Hepatocyte (in vitro differentiated cells): ENCODE data around the gene KRTAP5-6. TPM values are rescaled to one million over a fixed set of nuclear protein-coding genes. Genes with fewer than 3 reads are reported as not detected.

Source experiments
- DNase-seq: peaks from one replicate; pipeline ENCODE4 v3.0.0-alpha.2; 2016; ENCODE audit warnings: low spot score
- H2AFZ ChIP-seq: fragments of 200-600 bp; sonication (generic); 2 replicates; pipeline ENCODE4 v1.6.0; 2016; ENCODE audit warnings: antibody characterized with exemption, mild to moderate bottlenecking
- H3K27ac ChIP-seq: fragments of 200-600 bp; sonication (generic); 2 replicates; pipeline ENCODE4 v1.5.1; 2016; ENCODE audit warnings: mild to moderate bottlenecking
- H3K27me3 ChIP-seq: fragments of 200-600 bp; sonication (generic); 2 replicates; pipeline ENCODE4 v1.6.1; 2016
- H3K36me3 ChIP-seq: fragments of 200-600 bp; sonication (generic); replicated peaks from 2 replicates; pipeline ENCODE4 v1.5.1; 2016; ENCODE audit warnings: low read depth; ENCODE audit not compliant: insufficient read depth
- H3K4me1 ChIP-seq: fragments of 200-600 bp; sonication (generic); 2 replicates; pipeline ENCODE4 v1.5.1; 2016; ENCODE audit warnings: mild to moderate bottlenecking, moderate library complexity; ENCODE audit not compliant: insufficient read depth
- H3K4me2 ChIP-seq: fragments of 200-600 bp; sonication (generic); 2 replicates; pipeline ENCODE4 v1.6.0; 2016
- H3K4me3 ChIP-seq: fragments of 200-600 bp; sonication (generic); 2 replicates; pipeline ENCODE4 v1.5.1; 2016; ENCODE audit warnings: mild to moderate bottlenecking
- H3K79me2 ChIP-seq: fragments of 200-600 bp; sonication (generic); 2 replicates; pipeline ENCODE4 v1.6.0; 2017; ENCODE audit warnings: mild to moderate bottlenecking
- H3K9me2 ChIP-seq: fragments of 200-600 bp; sonication (generic); replicated peaks from 2 replicates; pipeline ENCODE4 v1.6.0; 2017; ENCODE audit warnings: mild to moderate bottlenecking; ENCODE audit not compliant: insufficient read depth
- H3K9me3 ChIP-seq: fragments of 200-600 bp; sonication (generic); 2 replicates; pipeline ENCODE4 v1.5.1; 2016; ENCODE audit warnings: low read depth, mild to moderate bottlenecking
- H4K20me1 ChIP-seq: fragments of 200-600 bp; sonication (generic); 2 replicates; pipeline ENCODE4 v1.6.0; 2016; ENCODE audit warnings: mild to moderate bottlenecking; ENCODE audit not compliant: insufficient read depth, poor library complexity, severe bottlenecking
- EZH2 ChIP-seq: fragments of 200-600 bp; sonication (generic); IDR thresholded peaks from 2 replicates; pipeline ENCODE4 v1.6.1; 2016; ENCODE audit warnings: antibody characterized with exemption, mild to moderate bottlenecking, borderline replicate concordance
- EZH2phosphoT487 ChIP-seq: fragments of 200-600 bp; sonication (generic); IDR thresholded peaks from one replicate; pipeline ENCODE4 v1.6.1; 2018; ENCODE audit warnings: antibody characterized with exemption, mild to moderate bottlenecking, low read depth, moderate library complexity; ENCODE audit not compliant: unreplicated experiment, severe bottlenecking
- WGBS: methylation state at CpG from one replicate; pipeline ENCODE4 v1.1.6; 2016; ENCODE audit warnings: low lambda C conversion rate; ENCODE audit errors: missing lambda C conversion rate; 5-methylcytosine and 5-hydroxymethylcytosine counted together
- polyA plus RNA-seq: library from polyadenylated mRNA; unstranded; fragments of >200 nt; fragmentation: Nextera tagmentation; extraction: Ambion mirVana; gene quantifications from 2 replicates; pipeline ENCODE4 v1.2.1, GENCODE V29; 2016
- total RNA-seq: library from RNA; depleted of rRNA; stranded (reverse); fragments of >200 nt; gene quantifications from 2 replicates; pipeline ENCODE4 v1.2.3, GENCODE V29; 2014
- TF ChIP-seq, protein P1 (sequence below): fragments of 200-600 bp; sonication (generic); IDR thresholded peaks from 2 replicates; pipeline ENCODE4 v1.5.1; 2016; ENCODE audit warnings: antibody characterized with exemption, mild to moderate bottlenecking; ENCODE audit not compliant: poor library complexity

KRTAP5-6 gene
- total and polyA plus RNA-seq, 2 experiments from 2014 or later = not detected

DNA sequence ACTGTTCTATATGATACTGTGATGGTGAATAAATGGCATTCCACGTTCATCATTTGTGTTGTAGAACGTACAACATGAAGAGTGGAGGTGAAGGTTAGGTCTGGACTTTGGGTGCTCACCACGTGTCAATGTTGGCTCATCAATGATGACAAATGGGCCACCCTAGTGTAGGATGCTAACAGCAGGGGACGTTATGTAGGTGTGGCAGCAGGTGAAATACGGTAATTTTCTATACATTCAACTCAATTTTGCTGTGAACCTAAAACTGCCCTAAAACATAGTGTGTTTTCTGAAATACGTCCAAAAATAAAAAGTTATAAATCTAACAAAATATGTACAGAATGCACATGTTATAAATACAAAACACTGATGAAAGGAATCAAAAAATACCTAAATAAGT is 6.2 kb downstream of the KRTAP5-6 start:
- Histone ChIP-seq H3K4me1 (peaks cover 7% of the 10 kb centered on the region), H3K79me2 (no peaks in the 10 kb centered on the region), H2AFZ (no peak overlapping the region), H3K27ac (no peak overlapping the region), H3K9me2 (no peaks in the 10 kb centered on the region), H4K20me1 (no peaks in the 10 kb centered on the region), H3K27me3 (no peaks in the 10 kb centered on the region), H3K9me3 (no peaks in the 10 kb centered on the region), H3K4me2 (no peak overlapping the region), H3K36me3 (no peaks in the 10 kb centered on the region), H3K4me3 (no peak overlapping the region)
- DNase-seq = no peak
- TF ChIP-seq, protein P1, sequence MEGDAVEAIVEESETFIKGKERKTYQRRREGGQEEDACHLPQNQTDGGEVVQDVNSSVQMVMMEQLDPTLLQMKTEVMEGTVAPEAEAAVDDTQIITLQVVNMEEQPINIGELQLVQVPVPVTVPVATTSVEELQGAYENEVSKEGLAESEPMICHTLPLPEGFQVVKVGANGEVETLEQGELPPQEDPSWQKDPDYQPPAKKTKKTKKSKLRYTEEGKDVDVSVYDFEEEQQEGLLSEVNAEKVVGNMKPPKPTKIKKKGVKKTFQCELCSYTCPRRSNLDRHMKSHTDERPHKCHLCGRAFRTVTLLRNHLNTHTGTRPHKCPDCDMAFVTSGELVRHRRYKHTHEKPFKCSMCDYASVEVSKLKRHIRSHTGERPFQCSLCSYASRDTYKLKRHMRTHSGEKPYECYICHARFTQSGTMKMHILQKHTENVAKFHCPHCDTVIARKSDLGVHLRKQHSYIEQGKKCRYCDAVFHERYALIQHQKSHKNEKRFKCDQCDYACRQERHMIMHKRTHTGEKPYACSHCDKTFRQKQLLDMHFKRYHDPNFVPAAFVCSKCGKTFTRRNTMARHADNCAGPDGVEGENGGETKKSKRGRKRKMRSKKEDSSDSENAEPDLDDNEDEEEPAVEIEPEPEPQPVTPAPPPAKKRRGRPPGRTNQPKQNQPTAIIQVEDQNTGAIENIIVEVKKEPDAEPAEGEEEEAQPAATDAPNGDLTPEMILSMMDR = no peak
- TF ChIP-seq EZH2phosphoT487 = no peak
- no peak for TF ChIP-seq EZH2
- 93% methylated on average over 6 of the region's 6 CpGs for WGBS

DNA sequence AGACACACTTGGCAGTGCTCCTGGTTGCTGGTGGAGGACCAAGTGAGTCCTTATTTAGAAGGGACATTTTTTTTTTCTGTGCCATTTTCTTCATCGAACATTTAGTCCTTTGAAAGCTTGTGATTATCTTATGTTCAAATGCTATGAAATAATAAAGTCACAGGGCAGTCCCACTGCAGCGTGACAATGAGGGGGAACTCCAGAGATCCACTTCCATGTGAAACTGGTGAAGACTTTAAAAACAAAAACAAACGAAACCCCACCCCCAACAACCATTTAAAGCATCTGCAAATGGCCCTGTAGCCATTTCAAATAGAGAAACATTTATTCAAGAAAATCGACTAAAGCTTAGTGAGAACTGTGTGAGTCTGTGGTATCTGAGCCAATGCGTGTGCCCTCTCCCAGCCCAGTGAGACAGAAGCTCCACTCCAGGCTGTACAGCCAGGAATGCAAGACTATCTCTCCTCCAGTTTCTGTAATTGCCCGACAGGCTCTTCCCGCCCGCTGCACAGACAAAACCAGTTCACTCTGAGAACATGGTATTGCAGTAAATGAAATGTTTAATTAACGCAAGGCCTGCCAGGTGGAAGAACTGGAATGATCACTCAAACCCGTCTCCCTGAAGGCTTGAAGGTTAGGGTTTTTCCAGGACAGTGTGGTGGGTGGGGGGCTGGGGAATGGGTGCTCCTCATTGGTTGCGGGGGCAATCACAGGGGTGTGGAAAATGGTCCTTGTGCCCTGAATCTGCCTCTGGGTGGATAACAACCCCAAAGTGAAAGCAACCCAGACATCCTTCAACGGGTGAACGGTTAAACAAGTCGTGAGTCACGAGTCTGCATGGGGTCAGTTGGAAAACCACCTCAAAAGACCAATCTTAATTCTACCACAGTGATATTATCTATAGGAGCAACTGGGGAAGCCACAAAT is 8.4 kb downstream of the KRTAP5-6 start:
- no peaks in the 10 kb centered on the region for H3K79me2 ChIP-seq
- H3K9me3 ChIP-seq = no peaks in the 10 kb centered on the region
- peak overlapping the region; percentile 1 for H3K27ac ChIP-seq
- H3K4me3 ChIP-seq = no peak overlapping the region
- H3K27me3 ChIP-seq = no peaks in the 10 kb centered on the region
- peak; percentile 50 for DNase-seq
- H3K4me2 ChIP-seq = peak overlapping the region; percentile 46
- H2AFZ ChIP-seq = no peak overlapping the region
- H4K20me1 ChIP-seq = no peaks in the 10 kb centered on the region
- H3K36me3 ChIP-seq = no peaks in the 10 kb centered on the region
- H3K4me1 ChIP-seq = peaks cover 7% of the 10 kb centered on the region
- TF ChIP-seq EZH2 (no peak), EZH2phosphoT487 (no peak)
- TF ChIP-seq, protein P1 = no peak
- no peaks in the 10 kb centered on the region for H3K9me2 ChIP-seq
- WGBS = 44% methylated on average over 15 of the region's 15 CpGs

DNA sequence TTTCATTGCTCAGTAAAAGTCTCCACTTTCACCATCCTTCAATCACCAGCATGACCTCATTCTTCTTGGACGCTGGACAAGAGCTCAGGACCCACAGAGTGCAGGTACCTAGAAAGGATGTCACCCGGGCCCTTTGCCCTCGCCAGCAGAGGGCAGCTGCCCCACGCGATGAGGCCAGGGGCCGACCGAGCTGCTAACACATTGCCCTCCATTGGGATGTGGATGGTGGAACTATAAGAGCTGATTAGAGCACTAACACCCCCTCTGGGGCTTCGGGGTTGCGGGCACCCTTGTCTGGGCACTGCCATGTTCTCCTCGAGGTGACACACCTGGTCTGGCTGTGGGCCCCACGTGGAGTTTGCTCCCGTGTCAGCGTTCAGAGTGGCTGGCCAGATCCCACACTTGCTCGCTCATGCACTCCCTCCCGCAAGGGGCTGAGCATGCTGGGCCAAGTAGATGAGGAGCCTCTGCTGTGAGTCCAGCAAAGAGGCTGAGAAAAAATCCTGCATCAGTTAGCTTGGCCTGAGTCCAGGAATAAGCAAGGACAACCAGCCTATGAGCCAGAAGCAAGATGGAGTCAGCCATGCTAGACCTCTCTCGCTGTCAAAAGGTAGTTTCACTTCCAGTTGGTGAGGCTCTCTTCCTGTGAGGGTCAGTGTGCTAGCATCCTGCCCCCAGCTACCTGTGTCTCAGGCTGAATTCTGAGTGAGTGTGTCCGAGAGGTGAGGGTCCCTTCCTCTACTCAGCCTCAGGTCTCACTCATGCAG is 9.8 kb downstream of the KRTAP5-6 start:
- WGBS = 84% methylated on average over 17 of the region's 17 CpGs
- DNase-seq = peak; percentile 23
- H4K20me1 ChIP-seq = no peaks in the 10 kb centered on the region
- H3K4me2 ChIP-seq = no peak overlapping the region
- no peak overlapping the region for H3K27ac ChIP-seq
- H3K36me3 ChIP-seq = no peaks in the 10 kb centered on the region
- no peak overlapping the region for H3K4me3 ChIP-seq
- H3K9me3 ChIP-seq = no peaks in the 10 kb centered on the region
- no peaks in the 10 kb centered on the region for H3K9me2 ChIP-seq
- no peaks in the 10 kb centered on the region for H3K79me2 ChIP-seq
- peaks cover 7% of the 10 kb centered on the region for H3K4me1 ChIP-seq
- no peak overlapping the region for H2AFZ ChIP-seq
- TF ChIP-seq EZH2phosphoT487 (no peak), EZH2 (no peak)
- TF ChIP-seq, protein P1 = peak; percentile 15
- no peaks in the 10 kb centered on the region for H3K27me3 ChIP-seq
